ENCODE measurements around the gene DHRS4. TPM values are rescaled to one million over a fixed set of nuclear protein-coding genes. Genes with fewer than 3 reads are reported as not detected.
"Not testable (repeated sequence)": the region's sequence is repeated elsewhere in the genome, so short reads cannot be mapped to it uniquely, and the experiment has no call there.

DHRS4 gene
- total RNA-seq, 2 donors from 2014 or later, result 21.6 to 24.4 TPM

GRCh38 chr14:23951136-23951466 is 2.5 kb upstream of the DHRS4 start:
- H3K27me3 Mint-ChIP-seq (ENCODE audit: low read depth); H3K27ac Mint-ChIP-seq; H3K36me3 Mint-ChIP-seq (ENCODE audit: insufficient read depth in 2 of 2); H3K4me3 Mint-ChIP-seq; DNase-seq; H3K9me3 Mint-ChIP-seq; ATAC-seq (replicated peaks in 1 of 2): not testable (repeated sequence)
- H3K4me1 Mint-ChIP-seq (ENCODE audit: low read depth), result peaks cover 22% of the 10 kb centered on the region

- H3K27me3 Mint-ChIP-seq (ENCODE audit: low read depth), result no peaks in the 10 kb centered on the region
- ATAC-seq (replicated peaks in 1 of 2), result no peak
- peaks cover 22% of the 10 kb centered on the region for H3K4me1 Mint-ChIP-seq (ENCODE audit: low read depth)
- H3K36me3 Mint-ChIP-seq (ENCODE audit: insufficient read depth in 2 of 2), result peaks cover 4 to 8% of the 10 kb centered on the region in 2 donors
- no peak overlapping the region for H3K4me3 Mint-ChIP-seq
- peak overlapping the region; percentile 13 for H3K27ac Mint-ChIP-seq
- H3K9me3 Mint-ChIP-seq, result no peaks in the 10 kb centered on the region
- DNase-seq, result no peak
Observed at GRCh38 chr14:23951590-23952201, 1.9 kb upstream of the DHRS4 start.

GRCh38 chr14:23953116-23953463 is 480 bp upstream of the DHRS4 start:
- not testable (repeated sequence) for H3K36me3 Mint-ChIP-seq (ENCODE audit: insufficient read depth in 2 of 2); DNase-seq; H3K9me3 Mint-ChIP-seq; H3K27me3 Mint-ChIP-seq (ENCODE audit: low read depth)
- Mint-ChIP-seq H3K4me1 (ENCODE audit: low read depth) (peaks cover 22% of the 10 kb centered on the region), H3K4me3 (peak overlapping the region; percentile 94 to 95), H3K27ac (peak overlapping the region; percentile 87)
- ATAC-seq (replicated peaks in 1 of 2), result peak in 1 of 2 donors; percentile 0

- Mint-ChIP-seq H3K27ac (peak overlapping the region; percentile 84), H3K4me3 (peak overlapping the region; percentile 94 to 95), H3K4me1 (ENCODE audit: low read depth) (peaks cover 22% of the 10 kb centered on the region)
- not testable (repeated sequence) for DNase-seq; H3K27me3 Mint-ChIP-seq (ENCODE audit: low read depth); H3K36me3 Mint-ChIP-seq (ENCODE audit: insufficient read depth in 2 of 2); H3K9me3 Mint-ChIP-seq
- peak in 1 of 2 donors; percentile 11 for ATAC-seq (replicated peaks in 1 of 2)
Observed at GRCh38 chr14:23954279-23954614, 677 bp downstream of the DHRS4 start.

- not testable (repeated sequence) for H3K36me3 Mint-ChIP-seq (ENCODE audit: insufficient read depth in 2 of 2); ATAC-seq (replicated peaks in 1 of 2); H3K27me3 Mint-ChIP-seq (ENCODE audit: low read depth); H3K9me3 Mint-ChIP-seq; H3K27ac Mint-ChIP-seq; DNase-seq
- peak overlapping the region in 1 of 2 donors; percentile 95 for H3K4me3 Mint-ChIP-seq
- peaks cover 22% of the 10 kb centered on the region for H3K4me1 Mint-ChIP-seq (ENCODE audit: low read depth)
Observed at GRCh38 chr14:23954965-23955364, 1.4 kb downstream of the DHRS4 start.

GRCh38 chr14:23955811-23956210 is 2.2 kb downstream of the DHRS4 start:
- H3K4me1 Mint-ChIP-seq (ENCODE audit: low read depth), result peaks cover 22% of the 10 kb centered on the region
- not testable (repeated sequence) for H3K27ac Mint-ChIP-seq; H3K36me3 Mint-ChIP-seq (ENCODE audit: insufficient read depth in 2 of 2); H3K4me3 Mint-ChIP-seq; H3K9me3 Mint-ChIP-seq; H3K27me3 Mint-ChIP-seq (ENCODE audit: low read depth); DNase-seq; ATAC-seq (replicated peaks in 1 of 2)

GRCh38 chr14:23957913-23958569 is 4.5 kb downstream of the DHRS4 start:
- not testable (repeated sequence) for H3K4me3 Mint-ChIP-seq; H3K27ac Mint-ChIP-seq; H3K36me3 Mint-ChIP-seq (ENCODE audit: insufficient read depth in 2 of 2); DNase-seq; H3K9me3 Mint-ChIP-seq; H3K27me3 Mint-ChIP-seq (ENCODE audit: low read depth); ATAC-seq (replicated peaks in 1 of 2)
- peaks cover 12% of the 10 kb centered on the region for H3K4me1 Mint-ChIP-seq (ENCODE audit: low read depth)

- not testable (repeated sequence) for H3K4me1 Mint-ChIP-seq (ENCODE audit: low read depth); H3K27me3 Mint-ChIP-seq (ENCODE audit: low read depth); ATAC-seq (replicated peaks in 1 of 2); DNase-seq; H3K27ac Mint-ChIP-seq; H3K36me3 Mint-ChIP-seq (ENCODE audit: insufficient read depth in 2 of 2); H3K9me3 Mint-ChIP-seq; H3K4me3 Mint-ChIP-seq
Observed at GRCh38 chr14:23960899-23961298, 7.3 kb downstream of the DHRS4 start.

- H3K4me1 Mint-ChIP-seq (ENCODE audit: low read depth); H3K4me3 Mint-ChIP-seq; H3K9me3 Mint-ChIP-seq; ATAC-seq (replicated peaks in 1 of 2); DNase-seq; H3K36me3 Mint-ChIP-seq (ENCODE audit: insufficient read depth in 2 of 2); H3K27ac Mint-ChIP-seq; H3K27me3 Mint-ChIP-seq (ENCODE audit: low read depth): not testable (repeated sequence)
Observed at GRCh38 chr14:23961704-23962103, 8.1 kb downstream of the DHRS4 start.

- H3K4me3 Mint-ChIP-seq; H3K9me3 Mint-ChIP-seq; DNase-seq; H3K4me1 Mint-ChIP-seq (ENCODE audit: low read depth); H3K36me3 Mint-ChIP-seq (ENCODE audit: insufficient read depth in 2 of 2); H3K27ac Mint-ChIP-seq; H3K27me3 Mint-ChIP-seq (ENCODE audit: low read depth): not testable (repeated sequence)
- peak in 1 of 2 donors; percentile 21 for ATAC-seq (replicated peaks in 1 of 2)
Observed at GRCh38 chr14:23969130-23969480, 15.5 kb downstream of the DHRS4 start.

- peak overlapping the region; percentile 56 to 59 for H3K4me3 Mint-ChIP-seq
- not testable (repeated sequence) for H3K27me3 Mint-ChIP-seq (ENCODE audit: low read depth); H3K9me3 Mint-ChIP-seq; H3K36me3 Mint-ChIP-seq (ENCODE audit: insufficient read depth in 2 of 2); H3K27ac Mint-ChIP-seq; H3K4me1 Mint-ChIP-seq (ENCODE audit: low read depth)
- ATAC-seq (replicated peaks in 1 of 2) (peak; percentile 95 to 96), DNase-seq (peak; percentile 71 to 82)
Observed at GRCh38 chr14:23969481-23970282, 16.1 kb downstream of the DHRS4 start.

- H3K4me1 Mint-ChIP-seq (ENCODE audit: low read depth); H3K9me3 Mint-ChIP-seq; H3K27ac Mint-ChIP-seq; H3K27me3 Mint-ChIP-seq (ENCODE audit: low read depth); DNase-seq; H3K36me3 Mint-ChIP-seq (ENCODE audit: insufficient read depth in 2 of 2): not testable (repeated sequence)
- peak; percentile 10 to 14 for ATAC-seq (replicated peaks in 1 of 2)
- peak overlapping the region; percentile 56 to 59 for H3K4me3 Mint-ChIP-seq
Observed at GRCh38 chr14:23970283-23970659, 16.7 kb downstream of the DHRS4 start.

GRCh38 chr14:23973178-23973577 is 19.6 kb downstream of the DHRS4 start:
- not testable (repeated sequence) for H3K27me3 Mint-ChIP-seq (ENCODE audit: low read depth); H3K4me3 Mint-ChIP-seq; H3K9me3 Mint-ChIP-seq; H3K27ac Mint-ChIP-seq; ATAC-seq (replicated peaks in 1 of 2); DNase-seq; H3K4me1 Mint-ChIP-seq (ENCODE audit: low read depth)
- H3K36me3 Mint-ChIP-seq (ENCODE audit: insufficient read depth in 2 of 2), result peaks cover 4 to 13% of the 10 kb centered on the region in 2 donors

All from activated T-cell treated with anti-CD3 and anti-CD28 coated beads, Interleukin-2, amount 50 U/mL, for 72 hours (primary cell).